GM12878 (cell line): ENCODE measurements around the gene VGF.

Experiments used
- BHLHE40 ChIP-seq, 2 experiments: fragments of 450-650 bp in 1 of 2; IDR thresholded peaks; 2 replicates each; pipeline ENCODE4 v1.6.1; 2011 to 2017; ENCODE audit warnings: low read depth in 2 of 2, borderline replicate concordance in 1 of 2, improper control_type of control experiment in 1 of 2, low read length in 1 of 2, mild to moderate bottlenecking in 1 of 2
- SREBF1 ChIP-seq: IDR thresholded peaks from 2 replicates; pipeline ENCODE4 v1.6.1; 2012; ENCODE audit warnings: mild to moderate bottlenecking, low read length
- TF ChIP-seq, protein P1 (sequence below), 3 experiments: IDR thresholded peaks in 2 of 3; conservative IDR thresholded peaks in 1 of 3; 2 replicates each; pipeline ENCODE4 v1.5.1; 2011; ENCODE audit warnings: low read depth in 3 of 3, low read length in 3 of 3, mild to moderate bottlenecking in 3 of 3, control low read depth in 2 of 3, moderate library complexity in 2 of 3, inconsistent platforms in 1 of 3, mixed read lengths in 1 of 3; ENCODE audit not compliant: control insufficient read depth in 2 of 3, insufficient read depth in 1 of 3; ENCODE audit errors: extremely low read depth in 1 of 3
- TF ChIP-seq, protein P2 (sequence below): IDR thresholded peaks from 2 replicates; pipeline ENCODE4 v1.6.1; 2011; ENCODE audit warnings: borderline replicate concordance, low read depth, mild to moderate bottlenecking, moderate library complexity, mixed read lengths, low read length; ENCODE audit not compliant: insufficient read depth; ENCODE audit errors: extremely low read length

DNA sequence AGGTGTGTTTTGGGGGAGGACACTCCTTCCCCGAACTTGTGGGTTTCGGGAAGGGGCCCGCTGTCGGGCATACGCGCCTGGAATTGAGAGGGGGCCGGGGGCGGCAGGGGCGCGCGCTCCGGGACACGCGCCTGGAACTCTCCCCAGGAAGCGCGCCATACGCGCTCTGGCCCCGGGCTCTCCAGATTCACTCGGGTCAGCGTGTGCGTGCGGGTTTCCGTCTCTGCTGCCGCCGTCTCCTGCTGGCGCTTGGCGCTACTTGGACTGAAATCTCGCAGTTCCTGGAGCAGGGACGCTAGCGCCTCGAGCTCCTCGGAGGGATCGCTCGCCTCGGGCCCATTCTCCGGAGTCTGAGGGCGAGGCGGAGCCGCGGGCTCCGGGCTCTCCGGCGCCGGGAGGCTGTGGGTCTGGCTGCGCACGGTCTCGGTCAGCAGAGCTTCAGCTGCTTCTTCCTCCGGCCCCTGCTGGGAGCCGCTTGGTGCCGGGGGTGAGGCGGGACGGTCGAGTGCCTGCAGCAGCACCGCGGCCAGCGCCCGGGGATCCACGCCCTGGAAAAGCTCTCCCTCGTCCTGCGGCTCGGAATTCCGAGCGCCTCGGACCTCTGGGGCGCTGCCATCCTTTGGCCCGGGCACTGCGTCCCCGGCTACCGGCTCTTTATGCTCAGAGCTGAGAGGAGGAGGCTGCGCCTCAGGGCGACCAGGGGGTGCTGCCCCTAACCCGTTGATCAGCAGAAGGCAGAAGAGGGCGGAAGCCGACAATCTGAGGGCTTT, 1.1 kb downstream of the VGF start:
- TF ChIP-seq, protein P1, sequence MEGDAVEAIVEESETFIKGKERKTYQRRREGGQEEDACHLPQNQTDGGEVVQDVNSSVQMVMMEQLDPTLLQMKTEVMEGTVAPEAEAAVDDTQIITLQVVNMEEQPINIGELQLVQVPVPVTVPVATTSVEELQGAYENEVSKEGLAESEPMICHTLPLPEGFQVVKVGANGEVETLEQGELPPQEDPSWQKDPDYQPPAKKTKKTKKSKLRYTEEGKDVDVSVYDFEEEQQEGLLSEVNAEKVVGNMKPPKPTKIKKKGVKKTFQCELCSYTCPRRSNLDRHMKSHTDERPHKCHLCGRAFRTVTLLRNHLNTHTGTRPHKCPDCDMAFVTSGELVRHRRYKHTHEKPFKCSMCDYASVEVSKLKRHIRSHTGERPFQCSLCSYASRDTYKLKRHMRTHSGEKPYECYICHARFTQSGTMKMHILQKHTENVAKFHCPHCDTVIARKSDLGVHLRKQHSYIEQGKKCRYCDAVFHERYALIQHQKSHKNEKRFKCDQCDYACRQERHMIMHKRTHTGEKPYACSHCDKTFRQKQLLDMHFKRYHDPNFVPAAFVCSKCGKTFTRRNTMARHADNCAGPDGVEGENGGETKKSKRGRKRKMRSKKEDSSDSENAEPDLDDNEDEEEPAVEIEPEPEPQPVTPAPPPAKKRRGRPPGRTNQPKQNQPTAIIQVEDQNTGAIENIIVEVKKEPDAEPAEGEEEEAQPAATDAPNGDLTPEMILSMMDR (IDR thresholded peaks at IDR 0.05 in 2 of 3, conservative IDR thresholded peaks at IDR 0.05 in 1 of 3; ENCODE audit: control insufficient read depth in 2 of 3, extremely low read depth in 1 of 3, insufficient read depth in 1 of 3, low read depth in 3 of 3, low read length in 3 of 3), result no peak
- no peak for TF ChIP-seq BHLHE40 (IDR thresholded peaks at IDR 0.05; ENCODE audit: borderline replicate concordance in 1 of 2, low read depth in 2 of 2, low read length in 1 of 2)
- no peak for TF ChIP-seq SREBF1
- TF ChIP-seq, protein P2, sequence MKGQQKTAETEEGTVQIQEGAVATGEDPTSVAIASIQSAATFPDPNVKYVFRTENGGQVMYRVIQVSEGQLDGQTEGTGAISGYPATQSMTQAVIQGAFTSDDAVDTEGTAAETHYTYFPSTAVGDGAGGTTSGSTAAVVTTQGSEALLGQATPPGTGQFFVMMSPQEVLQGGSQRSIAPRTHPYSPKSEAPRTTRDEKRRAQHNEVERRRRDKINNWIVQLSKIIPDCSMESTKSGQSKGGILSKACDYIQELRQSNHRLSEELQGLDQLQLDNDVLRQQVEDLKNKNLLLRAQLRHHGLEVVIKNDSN, result no peak
